Measurements from ENCODE around the gene ATG4A. TPM values are rescaled to one million over a fixed set of nuclear protein-coding genes. Genes with fewer than 3 reads are reported as not detected.

Gene ATG4A
- total RNA-seq, 1 experiment from 2014 or later, result 3.5 TPM

DNA sequence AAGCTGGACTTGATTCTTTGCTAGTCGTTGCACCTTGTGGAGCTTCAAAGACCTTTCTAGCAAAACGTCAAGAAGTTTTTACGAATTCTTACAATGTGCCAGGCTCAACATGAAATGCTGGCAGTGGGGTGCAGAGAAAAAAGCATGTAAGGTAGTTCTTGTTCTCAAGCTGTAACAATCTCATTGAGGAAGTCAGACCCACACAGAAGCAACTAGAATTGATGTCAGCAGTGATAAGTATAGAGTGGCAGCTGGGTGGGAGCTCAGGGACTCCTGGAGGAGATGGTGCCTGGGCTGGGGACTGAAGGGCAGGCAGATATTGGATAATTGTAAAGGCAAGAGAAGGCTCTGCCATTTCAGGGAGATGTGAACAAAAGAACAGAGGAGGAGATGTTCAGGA lies 82.3 kb downstream of the ATG4A start:
- Mint-ChIP-seq H3K27me3 (ENCODE audit: low read depth) (no peaks in the 10 kb centered on the region; the same call in 1 of the 2 replicates), H3K27ac (no peak overlapping the region), H3K36me3 (peaks cover 3% of the 10 kb centered on the region; the same call in 1 of the 2 replicates), H3K9me3 (0 out of 2 replicates have a peak, but pooled peaks cover 3% of the 10 kb centered on the region), H3K4me3 (no peak overlapping the region), H3K4me1 (peaks cover 19% of the 10 kb centered on the region)
- ChIA-PET CTCF (interaction anchor here (1.6 kb wide), 1 partner anchor 8 kb away, joined by 4 read pairs; no protein-coding TSS in a partner anchor), POLR2A (no interaction called here)
- TF ChIP-seq NR1H2 (CRISPR knock-in tag; IDR thresholded peaks at IDR 0.05) (no peak), ZNF425 (CRISPR knock-in tag; conservative IDR thresholded peaks at IDR 0.05) (no peak), JUN (CRISPR knock-in tag; IDR thresholded peaks at IDR 0.05) (no peak), E2F1 (CRISPR knock-in tag; IDR thresholded peaks at IDR 0.05) (no peak), GTF2I (CRISPR knock-in tag; conservative IDR thresholded peaks at IDR 0.05) (no peak), EMX1 (CRISPR knock-in tag; IDR thresholded peaks at IDR 0.05) (no peak), PRRX2 (CRISPR knock-in tag; IDR thresholded peaks at IDR 0.05) (no peak), OVOL2 (CRISPR knock-in tag; IDR thresholded peaks at IDR 0.05; ENCODE audit: borderline replicate concordance) (no peak), MYBL2 (CRISPR knock-in tag; IDR thresholded peaks at IDR 0.05) (no peak), NFYB (CRISPR knock-in tag; conservative IDR thresholded peaks at IDR 0.05; ENCODE audit: low read depth) (no peak)
- TF ChIP-seq, protein P1, sequence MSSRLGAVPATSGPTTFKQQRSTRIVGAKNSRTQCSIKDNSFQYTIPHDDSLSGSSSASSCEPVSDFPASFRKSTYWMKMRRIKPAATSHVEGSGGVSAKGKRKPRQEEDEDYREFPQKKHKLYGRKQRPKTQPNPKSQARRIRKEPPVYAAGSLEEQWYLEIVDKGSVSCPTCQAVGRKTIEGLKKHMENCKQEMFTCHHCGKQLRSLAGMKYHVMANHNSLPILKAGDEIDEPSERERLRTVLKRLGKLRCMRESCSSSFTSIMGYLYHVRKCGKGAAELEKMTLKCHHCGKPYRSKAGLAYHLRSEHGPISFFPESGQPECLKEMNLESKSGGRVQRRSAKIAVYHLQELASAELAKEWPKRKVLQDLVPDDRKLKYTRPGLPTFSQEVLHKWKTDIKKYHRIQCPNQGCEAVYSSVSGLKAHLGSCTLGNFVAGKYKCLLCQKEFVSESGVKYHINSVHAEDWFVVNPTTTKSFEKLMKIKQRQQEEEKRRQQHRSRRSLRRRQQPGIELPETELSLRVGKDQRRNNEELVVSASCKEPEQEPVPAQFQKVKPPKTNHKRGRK (CRISPR knock-in tag; IDR thresholded peaks at IDR 0.05; ENCODE audit: borderline replicate concordance), result no peak
- TF ChIP-seq, protein P2, sequence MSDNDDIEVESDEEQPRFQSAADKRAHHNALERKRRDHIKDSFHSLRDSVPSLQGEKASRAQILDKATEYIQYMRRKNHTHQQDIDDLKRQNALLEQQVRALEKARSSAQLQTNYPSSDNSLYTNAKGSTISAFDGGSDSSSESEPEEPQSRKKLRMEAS (CRISPR knock-in tag; IDR thresholded peaks at IDR 0.05), result no peak
- DNase-seq (ENCODE audit: low spot score) (no peak), ATAC-seq (no peak)

DNA sequence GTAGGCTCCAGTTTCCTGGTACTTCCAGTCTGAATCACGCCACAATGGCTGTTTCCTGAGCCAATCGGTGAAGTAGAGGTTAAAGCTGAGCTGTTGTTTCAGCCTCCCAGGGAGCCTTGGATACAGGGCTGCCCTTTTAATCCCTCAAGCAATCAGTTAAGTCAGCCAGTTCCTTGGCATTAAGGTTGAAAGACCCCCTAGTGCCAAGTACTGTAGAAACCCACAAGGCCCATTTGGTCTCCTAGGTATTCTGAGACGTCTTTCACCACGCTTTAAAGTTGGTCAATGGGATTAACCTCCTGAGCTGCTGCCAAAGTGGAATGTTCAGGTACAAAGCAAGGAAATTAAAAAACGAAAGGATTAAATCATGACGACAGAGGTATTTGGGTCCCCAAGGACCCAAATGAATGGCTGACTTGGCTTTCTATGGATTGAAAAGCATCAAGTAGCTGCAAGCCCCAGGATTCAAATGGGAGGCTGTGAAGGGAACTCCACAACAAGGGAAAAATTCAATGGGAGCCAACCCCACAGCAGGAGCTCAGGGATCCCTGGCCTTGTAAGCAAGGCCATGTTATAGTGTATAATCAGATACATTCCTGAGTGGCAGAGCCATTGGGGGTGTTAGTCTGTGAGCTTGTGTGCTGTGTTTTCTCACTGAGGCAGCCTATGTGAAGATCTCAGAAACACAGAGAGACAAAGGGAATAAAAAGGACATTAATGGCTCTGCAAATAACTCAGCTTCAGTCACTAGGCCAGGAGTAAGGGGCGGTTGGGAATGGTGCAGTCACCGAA lies 86.0 kb downstream of the ATG4A start:
- no peak overlapping the region for H3K27ac Mint-ChIP-seq
- peak; percentile 73 for ATAC-seq
- no peaks in the 10 kb centered on the region for H3K9me3 Mint-ChIP-seq
- no peaks in the 10 kb centered on the region; the same call in 1 of the 2 replicates for H3K27me3 Mint-ChIP-seq (ENCODE audit: low read depth)
- H3K4me3 Mint-ChIP-seq, result no peak overlapping the region
- ChIA-PET CTCF (interaction anchor here (2.0 to 2.1 kb wide), 2 partner anchors 12 to 47 kb away, joined by 7 to 11 read pairs; no protein-coding TSS in a partner anchor), POLR2A (interaction anchor here (0.6 kb wide), 1 partner anchor 45 kb away, joined by 4 read pairs; no protein-coding TSS in a partner anchor)
- peaks cover 22% of the 10 kb centered on the region for H3K4me1 Mint-ChIP-seq
- no peaks in the 10 kb centered on the region for H3K36me3 Mint-ChIP-seq
- no peak for DNase-seq (ENCODE audit: low spot score)
- TF ChIP-seq PRRX2 (CRISPR knock-in tag; IDR thresholded peaks at IDR 0.05) (no peak), SMAD3 (CRISPR knock-in tag; IDR thresholded peaks at IDR 0.05; ENCODE audit: borderline replicate concordance) (no peak), ATF1 (CRISPR knock-in tag; IDR thresholded peaks at IDR 0.05) (no peak), ESRRA (CRISPR knock-in tag; IDR thresholded peaks at IDR 0.05; ENCODE audit: borderline replicate concordance) (no peak), EMX1 (CRISPR knock-in tag; IDR thresholded peaks at IDR 0.05) (no peak), ZNF232 (CRISPR knock-in tag; IDR thresholded peaks at IDR 0.05) (no peak), FOXP4 (CRISPR knock-in tag; IDR thresholded peaks at IDR 0.05) (no peak), ZNF263 (CRISPR knock-in tag; IDR thresholded peaks at IDR 0.05; ENCODE audit: low read depth) (no peak)
- TF ChIP-seq, protein P3, sequence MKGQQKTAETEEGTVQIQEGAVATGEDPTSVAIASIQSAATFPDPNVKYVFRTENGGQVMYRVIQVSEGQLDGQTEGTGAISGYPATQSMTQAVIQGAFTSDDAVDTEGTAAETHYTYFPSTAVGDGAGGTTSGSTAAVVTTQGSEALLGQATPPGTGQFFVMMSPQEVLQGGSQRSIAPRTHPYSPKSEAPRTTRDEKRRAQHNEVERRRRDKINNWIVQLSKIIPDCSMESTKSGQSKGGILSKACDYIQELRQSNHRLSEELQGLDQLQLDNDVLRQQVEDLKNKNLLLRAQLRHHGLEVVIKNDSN (CRISPR knock-in tag; IDR thresholded peaks at IDR 0.05), result no peak
- TF ChIP-seq, protein P4, sequence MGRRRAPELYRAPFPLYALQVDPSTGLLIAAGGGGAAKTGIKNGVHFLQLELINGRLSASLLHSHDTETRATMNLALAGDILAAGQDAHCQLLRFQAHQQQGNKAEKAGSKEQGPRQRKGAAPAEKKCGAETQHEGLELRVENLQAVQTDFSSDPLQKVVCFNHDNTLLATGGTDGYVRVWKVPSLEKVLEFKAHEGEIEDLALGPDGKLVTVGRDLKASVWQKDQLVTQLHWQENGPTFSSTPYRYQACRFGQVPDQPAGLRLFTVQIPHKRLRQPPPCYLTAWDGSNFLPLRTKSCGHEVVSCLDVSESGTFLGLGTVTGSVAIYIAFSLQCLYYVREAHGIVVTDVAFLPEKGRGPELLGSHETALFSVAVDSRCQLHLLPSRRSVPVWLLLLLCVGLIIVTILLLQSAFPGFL (CRISPR knock-in tag; IDR thresholded peaks at IDR 0.05; ENCODE audit: borderline replicate concordance), result no peak
- TF ChIP-seq, protein P1 (CRISPR knock-in tag; IDR thresholded peaks at IDR 0.05; ENCODE audit: borderline replicate concordance), result no peak
- TF ChIP-seq, protein P5, sequence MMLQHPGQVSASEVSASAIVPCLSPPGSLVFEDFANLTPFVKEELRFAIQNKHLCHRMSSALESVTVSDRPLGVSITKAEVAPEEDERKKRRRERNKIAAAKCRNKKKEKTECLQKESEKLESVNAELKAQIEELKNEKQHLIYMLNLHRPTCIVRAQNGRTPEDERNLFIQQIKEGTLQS (CRISPR knock-in tag; conservative IDR thresholded peaks at IDR 0.05), result no peak

Data from WTC11 (cell line).